Activated CD4-positive, alpha-beta memory T cell treated with anti-CD3 and anti-CD28 coated beads for 36 hours (primary cell): ENCODE measurements around the gene LRRTM2. TPM values are rescaled to one million over a fixed set of nuclear protein-coding genes. Genes with fewer than 3 reads are reported as not detected.
A peak's percentile ranks its signal among the peaks of the same experiment; 100 is the strongest.

ENCODE experiments used
- CTCF ChIA-PET: fragments of 350-600 bp; sonication (Branson Sonifier 250); formaldehyde crosslinking; loops from one replicate; lab custom pipeline; 2021; ENCODE audit warnings: antibody characterized with exemption, inconsistent platforms; lab: Charles Lee
- POLR2A ChIA-PET: fragments of 350-600 bp; sonication (Branson Sonifier 250); formaldehyde crosslinking; loops from one replicate; lab custom pipeline; 2021; ENCODE audit warnings: antibody characterized with exemption; lab: Charles Lee
- DNase-seq: peaks from one replicate; pipeline ENCODE4 v3.0.0-alpha.2; 2020
- H3K27ac Mint-ChIP-seq: one replicate; pipeline ENCODE4 v1.8.0; 2021; ENCODE audit warnings: mixed read lengths
- H3K27me3 Mint-ChIP-seq: one replicate; pipeline ENCODE4 v1.8.0; 2021; ENCODE audit warnings: mixed read lengths
- H3K36me3 Mint-ChIP-seq: one replicate; pipeline ENCODE4 v1.8.0; 2021; ENCODE audit warnings: mixed read lengths
- H3K4me1 Mint-ChIP-seq: one replicate; pipeline ENCODE4 v1.8.0; 2021; ENCODE audit warnings: low read depth, mixed read lengths
- H3K4me3 Mint-ChIP-seq: one replicate; pipeline ENCODE4 v1.8.0; 2021; ENCODE audit warnings: mild to moderate bottlenecking, mixed read lengths
- H3K9me3 Mint-ChIP-seq: one replicate; pipeline ENCODE4 v1.8.0; 2021; ENCODE audit warnings: mixed read lengths
- intact Hi-C: fragments of 100-400 bp; cut with micrococcal nuclease; formaldehyde crosslinking; loops from one replicate; pipeline ENCODE4 v1.15.1; 2023
- total RNA-seq, 2 experiments: library from RNA; stranded (reverse); gene quantifications; one replicate each; pipeline ENCODE4 v1.2.3, GENCODE V29; 2021

Gene LRRTM2
- total RNA-seq, 2 experiments from 2014 or later = 0.07 TPM; not detected in 1

DNA sequence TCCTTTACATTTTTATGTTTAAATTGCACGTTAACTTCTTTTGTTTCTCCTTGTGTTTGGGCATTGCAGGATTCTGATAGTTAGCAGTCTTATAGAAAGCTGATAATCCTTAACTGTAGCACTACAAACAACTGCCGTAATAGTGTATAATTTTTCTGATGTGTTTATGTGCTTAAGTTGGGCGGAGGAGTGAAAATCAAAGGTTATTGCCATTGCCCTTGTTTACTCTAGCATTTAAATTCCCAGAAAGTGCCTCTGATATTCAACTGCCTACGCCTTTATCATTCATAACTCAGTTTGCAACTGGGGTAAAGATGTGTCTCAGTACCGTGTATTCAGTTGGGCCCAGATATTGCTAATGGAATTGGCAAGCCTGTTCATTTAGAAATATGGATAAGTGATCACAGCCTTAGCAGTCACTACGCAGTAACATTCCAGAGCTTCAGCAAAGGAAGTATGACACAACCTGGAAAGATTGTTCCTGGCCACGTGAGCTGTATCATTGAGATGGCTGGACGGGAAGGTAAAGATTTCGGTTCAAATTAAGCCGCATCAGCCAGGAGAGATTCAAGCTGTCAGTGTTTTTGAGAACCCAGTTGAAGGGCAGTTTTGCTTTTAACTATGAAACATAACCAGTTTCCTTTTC, 28.1 kb upstream of the LRRTM2 start:
- Mint-ChIP-seq H3K36me3 (peaks cover 15% of the 10 kb centered on the region), H3K27ac (no peak overlapping the region), H3K27me3 (peaks cover 2% of the 10 kb centered on the region), H3K4me1 (peaks cover 10% of the 10 kb centered on the region), H3K4me3 (no peak overlapping the region), H3K9me3 (no peaks in the 10 kb centered on the region)
- POLR2A ChIA-PET = no interaction called here
- intact Hi-C loops = no loop called here
- CTCF ChIA-PET = no interaction called here
- no peak for DNase-seq

DNA sequence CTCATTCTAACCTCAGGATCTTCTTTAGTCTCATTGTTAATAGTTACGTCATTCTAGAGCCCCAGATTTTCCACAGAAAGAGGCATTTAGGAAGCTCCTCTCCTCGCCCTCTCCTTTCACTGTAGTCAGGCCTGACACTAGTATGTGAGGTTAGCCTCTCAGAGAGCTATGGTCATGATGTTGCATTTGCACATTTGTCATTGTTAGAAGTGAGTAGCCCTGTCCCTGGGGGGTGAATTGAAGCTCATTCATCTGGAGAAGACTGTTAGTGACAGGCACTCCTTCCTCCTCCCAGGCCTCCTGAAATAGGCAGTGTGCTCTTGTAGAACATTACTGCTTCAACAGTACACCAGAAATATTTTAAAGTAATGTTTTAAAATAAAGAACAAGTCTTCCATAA, 26.6 kb upstream of the LRRTM2 start:
- H3K27me3 Mint-ChIP-seq = peaks cover 2% of the 10 kb centered on the region

DNA sequence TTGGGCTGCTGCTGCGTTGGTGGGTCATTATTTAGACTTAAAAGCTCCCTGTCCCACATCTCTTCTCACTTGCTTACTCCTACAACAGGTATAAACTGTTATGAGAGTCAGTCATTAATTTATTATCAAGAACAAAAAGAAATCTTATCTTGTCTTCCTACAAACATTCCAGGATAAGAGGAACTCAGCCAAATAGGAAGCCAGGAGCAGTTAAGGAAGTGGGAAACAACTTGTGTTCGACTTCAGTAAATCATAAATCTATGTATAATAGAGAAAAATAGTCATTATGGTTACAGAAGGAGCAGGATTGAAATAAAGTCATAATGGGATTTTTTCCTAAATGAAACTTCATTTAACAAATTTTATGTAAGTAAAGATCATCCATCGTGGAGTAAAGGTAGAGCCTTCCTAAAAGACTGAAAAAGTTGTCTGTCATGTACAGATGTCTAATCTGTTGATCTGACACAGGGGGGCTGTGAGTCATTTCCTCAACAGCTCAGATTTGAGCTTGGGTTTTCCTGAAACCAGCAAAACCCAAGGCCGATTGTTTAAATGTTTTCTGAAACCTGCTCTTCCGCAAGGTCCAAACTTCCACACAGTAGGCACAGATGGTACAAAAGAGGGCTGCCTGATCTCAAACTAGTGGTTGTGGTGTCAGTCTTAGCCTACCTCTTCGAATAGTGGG, 25.3 kb upstream of the LRRTM2 start:
- H3K27me3 Mint-ChIP-seq = peaks cover 2% of the 10 kb centered on the region
- DNase-seq = peak; percentile 33
- H3K36me3 Mint-ChIP-seq = peaks cover 15% of the 10 kb centered on the region
- intact Hi-C loops = no loop called here
- no peak overlapping the region for H3K4me3 Mint-ChIP-seq
- H3K27ac Mint-ChIP-seq = no peak overlapping the region
- POLR2A ChIA-PET = no interaction called here
- no peaks in the 10 kb centered on the region for H3K9me3 Mint-ChIP-seq
- CTCF ChIA-PET = no interaction called here
- peaks cover 10% of the 10 kb centered on the region for H3K4me1 Mint-ChIP-seq

More for the DNA sequence above, 26.6 kb upstream of the LRRTM2 start:
- intact Hi-C loops = no loop called here
- Mint-ChIP-seq H3K27ac (no peak overlapping the region), H3K9me3 (no peaks in the 10 kb centered on the region), H3K4me3 (no peak overlapping the region), H3K36me3 (peaks cover 15% of the 10 kb centered on the region), H3K4me1 (peaks cover 10% of the 10 kb centered on the region)
- ChIA-PET POLR2A (no interaction called here), CTCF (no interaction called here)
- no peak for DNase-seq

DNA sequence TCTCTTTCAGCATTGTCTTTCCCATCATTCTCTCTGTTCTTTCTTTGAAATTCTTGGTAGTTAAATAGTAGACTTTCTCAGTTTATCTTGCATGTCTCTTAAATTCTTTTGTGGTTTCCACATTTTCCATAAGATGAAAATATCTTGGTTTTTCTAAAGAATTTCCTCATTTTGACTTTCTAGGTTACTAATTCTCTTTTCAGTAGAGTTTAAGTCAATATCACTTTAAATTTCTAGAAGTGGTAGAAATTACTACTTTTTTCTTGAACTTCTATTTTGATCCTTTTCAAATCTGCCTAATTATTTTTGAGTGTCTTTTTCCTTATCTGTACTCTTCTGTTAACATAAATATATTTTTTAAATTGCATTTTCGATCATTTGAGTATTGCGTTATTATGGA, 23.6 kb upstream of the LRRTM2 start:
- no peak for DNase-seq
- no peak overlapping the region for H3K4me3 Mint-ChIP-seq
- POLR2A ChIA-PET = no interaction called here
- peaks cover 11% of the 10 kb centered on the region for H3K36me3 Mint-ChIP-seq
- intact Hi-C loops = no loop called here
- no peaks in the 10 kb centered on the region for H3K9me3 Mint-ChIP-seq
- no peak overlapping the region for H3K27ac Mint-ChIP-seq
- CTCF ChIA-PET = no interaction called here
- H3K27me3 Mint-ChIP-seq = peaks cover 2% of the 10 kb centered on the region
- peaks cover 10% of the 10 kb centered on the region for H3K4me1 Mint-ChIP-seq

DNA sequence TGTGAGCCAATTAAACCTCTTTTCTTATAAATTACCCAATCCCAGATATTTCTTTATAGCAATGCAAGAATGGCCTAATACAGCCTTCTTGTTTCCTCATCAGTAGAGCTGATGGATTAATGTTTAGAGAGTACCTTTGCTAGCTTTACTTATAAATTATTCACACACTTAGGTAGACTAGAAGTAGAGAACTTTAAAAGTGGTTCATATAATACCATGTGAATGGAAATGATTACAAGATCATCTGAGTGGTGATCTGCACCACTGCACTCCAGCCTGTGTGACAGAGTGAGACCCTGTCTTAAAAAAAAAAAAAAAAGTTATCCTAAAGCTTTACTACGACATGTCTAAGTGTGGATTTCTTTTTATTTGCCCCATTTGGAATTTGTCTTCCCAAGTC, 23.2 kb upstream of the LRRTM2 start:
- H3K36me3 Mint-ChIP-seq = peaks cover 9% of the 10 kb centered on the region
- H3K9me3 Mint-ChIP-seq = no peaks in the 10 kb centered on the region
- CTCF ChIA-PET = no interaction called here
- peaks cover 2% of the 10 kb centered on the region for H3K27me3 Mint-ChIP-seq
- H3K27ac Mint-ChIP-seq = no peak overlapping the region
- intact Hi-C loops = no loop called here
- no peak for DNase-seq
- H3K4me1 Mint-ChIP-seq = peaks cover 10% of the 10 kb centered on the region
- POLR2A ChIA-PET = no interaction called here
- no peak overlapping the region for H3K4me3 Mint-ChIP-seq

DNA sequence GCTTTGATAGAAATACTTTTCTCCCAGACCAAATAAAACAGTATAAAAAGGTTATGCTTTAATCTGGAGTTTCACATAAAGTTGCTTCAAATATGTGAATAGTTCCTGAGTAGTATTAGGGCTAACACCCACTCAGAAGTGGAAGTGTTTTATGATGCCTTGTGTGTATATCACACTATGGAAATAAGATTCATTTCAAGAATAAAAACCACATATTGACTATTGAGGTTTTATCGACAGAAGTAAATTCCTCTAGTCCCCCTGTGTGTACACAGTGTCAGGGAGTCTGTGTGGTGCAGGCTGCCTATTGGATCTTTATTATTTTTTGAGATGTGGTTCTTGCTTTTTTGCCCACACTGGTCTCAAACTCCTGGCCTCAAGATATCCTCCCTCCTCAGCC, 20.8 kb upstream of the LRRTM2 start:
- Mint-ChIP-seq H3K9me3 (peaks cover 3% of the 10 kb centered on the region), H3K4me1 (peaks cover 8% of the 10 kb centered on the region), H3K27ac (no peak overlapping the region), H3K4me3 (no peak overlapping the region), H3K27me3 (no peaks in the 10 kb centered on the region), H3K36me3 (peaks cover 10% of the 10 kb centered on the region)
- POLR2A ChIA-PET = no interaction called here
- no peak for DNase-seq
- intact Hi-C loops = no loop called here
- CTCF ChIA-PET = no interaction called here

DNA sequence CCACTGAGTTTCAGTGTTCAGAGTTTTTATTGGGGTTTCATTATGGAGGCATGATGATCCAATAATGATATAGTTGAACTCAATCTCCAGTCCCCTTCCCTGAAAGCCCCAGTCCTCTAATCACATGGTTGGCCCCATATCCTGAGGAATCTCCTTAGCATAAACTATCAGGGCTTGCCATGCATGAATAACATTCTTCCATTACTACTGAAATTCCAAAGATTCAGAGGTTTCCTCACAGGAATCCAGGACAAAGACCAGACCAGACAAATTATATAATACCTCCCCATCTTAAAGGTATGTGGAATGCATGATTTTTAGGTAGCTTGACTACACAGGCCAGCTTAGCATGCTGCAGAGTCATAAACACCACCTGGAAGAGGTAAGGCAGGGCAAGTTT, 15.5 kb upstream of the LRRTM2 start:
- H3K9me3 Mint-ChIP-seq = peaks cover 14% of the 10 kb centered on the region
- no peaks in the 10 kb centered on the region for H3K27me3 Mint-ChIP-seq
- POLR2A ChIA-PET = no interaction called here
- H3K4me1 Mint-ChIP-seq = no peaks in the 10 kb centered on the region
- DNase-seq = no peak
- peaks cover 31% of the 10 kb centered on the region for H3K36me3 Mint-ChIP-seq
- no peak overlapping the region for H3K4me3 Mint-ChIP-seq
- intact Hi-C loops = no loop called here
- CTCF ChIA-PET = no interaction called here
- H3K27ac Mint-ChIP-seq = no peak overlapping the region

DNA sequence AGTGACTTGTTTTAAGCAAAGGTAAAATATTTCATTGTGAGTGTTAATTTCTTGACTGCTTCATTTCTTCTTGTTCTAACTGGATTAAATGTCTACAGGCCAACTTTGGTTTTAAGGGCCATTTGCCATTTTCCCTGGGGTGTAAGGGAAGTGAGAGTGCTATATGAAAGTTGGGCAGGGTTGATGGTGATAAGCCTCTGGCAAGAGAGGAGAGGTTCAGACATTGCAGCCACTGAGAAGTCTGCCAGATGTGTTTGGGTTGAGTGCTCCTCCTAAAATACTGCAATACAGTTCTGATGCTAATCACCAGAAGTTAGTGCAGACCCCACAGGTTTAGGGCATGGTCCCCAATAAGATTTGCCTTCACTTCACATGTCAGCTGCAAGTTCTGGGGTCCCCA, 14.9 kb upstream of the LRRTM2 start:
- H3K36me3 Mint-ChIP-seq = peaks cover 31% of the 10 kb centered on the region
- DNase-seq = no peak
- ChIA-PET POLR2A (no interaction called here), CTCF (no interaction called here)
- H3K9me3 Mint-ChIP-seq = peaks cover 14% of the 10 kb centered on the region
- no peaks in the 10 kb centered on the region for H3K27me3 Mint-ChIP-seq
- H3K4me1 Mint-ChIP-seq = no peaks in the 10 kb centered on the region
- no peak overlapping the region for H3K4me3 Mint-ChIP-seq
- H3K27ac Mint-ChIP-seq = no peak overlapping the region
- intact Hi-C loops = no loop called here

DNA sequence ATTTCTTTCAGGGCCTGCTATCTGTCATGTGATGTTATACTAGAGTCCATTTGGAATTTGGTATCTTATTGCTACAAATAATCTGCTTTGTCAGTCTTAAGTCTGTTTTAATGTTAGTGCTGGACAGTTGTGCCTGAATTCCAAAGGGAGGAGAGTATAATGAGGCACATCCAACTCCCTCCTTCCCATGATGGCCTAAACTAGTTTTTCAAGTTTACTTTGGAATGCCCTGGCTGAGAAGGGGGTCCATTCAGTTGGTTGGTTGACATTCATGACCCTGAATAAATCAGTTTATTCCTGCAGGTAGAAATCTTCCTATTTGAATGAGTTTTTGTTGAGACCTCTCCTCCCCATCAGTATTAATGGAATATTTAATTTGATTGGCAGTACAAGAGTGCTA, 9.4 kb upstream of the LRRTM2 start:
- Mint-ChIP-seq H3K27me3 (peaks cover 4% of the 10 kb centered on the region), H3K4me3 (no peak overlapping the region), H3K4me1 (no peaks in the 10 kb centered on the region), H3K36me3 (peaks cover 12% of the 10 kb centered on the region), H3K9me3 (no peaks in the 10 kb centered on the region), H3K27ac (no peak overlapping the region)
- DNase-seq = no peak
- POLR2A ChIA-PET = no interaction called here
- CTCF ChIA-PET = no interaction called here
- intact Hi-C loops = no loop called here

DNA sequence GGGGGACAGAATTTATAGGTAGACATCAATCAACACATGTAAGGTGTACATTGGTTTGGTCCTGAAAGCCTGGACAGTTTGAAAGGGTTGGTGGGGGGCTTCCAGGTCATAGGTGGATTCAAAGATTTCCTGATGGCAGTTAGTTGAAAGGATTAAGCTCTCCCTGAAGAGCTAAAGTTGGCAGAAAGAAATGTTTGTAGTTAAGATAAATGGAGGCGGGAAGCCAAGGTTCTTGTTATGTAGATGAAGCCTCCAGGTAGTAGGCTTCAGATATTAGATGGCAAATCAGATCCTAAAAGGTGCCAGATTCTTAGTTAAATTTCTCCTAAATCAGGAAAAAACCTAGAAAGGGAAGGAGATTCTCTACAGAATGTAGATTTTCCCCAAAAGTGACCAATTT, 9.0 kb upstream of the LRRTM2 start:
- Mint-ChIP-seq H3K4me1 (no peaks in the 10 kb centered on the region), H3K4me3 (no peak overlapping the region), H3K27me3 (peaks cover 4% of the 10 kb centered on the region), H3K27ac (no peak overlapping the region), H3K36me3 (peaks cover 11% of the 10 kb centered on the region), H3K9me3 (no peaks in the 10 kb centered on the region)
- CTCF ChIA-PET = no interaction called here
- intact Hi-C loops = no loop called here
- no peak for DNase-seq
- POLR2A ChIA-PET = no interaction called here

DNA sequence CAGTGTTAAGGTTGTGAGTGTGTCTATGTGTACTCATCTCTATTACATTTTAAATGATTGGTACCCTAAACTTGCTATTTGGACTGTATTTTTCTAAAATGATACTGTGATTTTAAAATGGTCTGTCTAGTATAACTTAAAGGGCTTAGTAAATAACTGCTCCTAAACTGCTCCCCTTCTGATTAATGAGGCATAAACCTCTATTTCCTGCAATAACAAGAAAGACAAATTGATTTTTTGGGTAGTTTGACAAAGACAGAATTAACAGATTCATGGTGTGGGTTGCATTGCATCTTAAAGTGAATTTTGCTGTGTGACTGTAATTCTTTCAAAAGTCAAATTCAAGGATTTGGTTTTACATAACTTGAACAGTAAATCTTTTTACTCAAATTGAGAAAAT, 8.1 kb upstream of the LRRTM2 start:
- Mint-ChIP-seq H3K27me3 (peaks cover 4% of the 10 kb centered on the region), H3K27ac (no peak overlapping the region), H3K36me3 (peaks cover 8% of the 10 kb centered on the region), H3K9me3 (no peaks in the 10 kb centered on the region), H3K4me1 (no peaks in the 10 kb centered on the region), H3K4me3 (no peak overlapping the region)
- ChIA-PET CTCF (no interaction called here), POLR2A (no interaction called here)
- intact Hi-C loops = no loop called here
- no peak for DNase-seq

DNA sequence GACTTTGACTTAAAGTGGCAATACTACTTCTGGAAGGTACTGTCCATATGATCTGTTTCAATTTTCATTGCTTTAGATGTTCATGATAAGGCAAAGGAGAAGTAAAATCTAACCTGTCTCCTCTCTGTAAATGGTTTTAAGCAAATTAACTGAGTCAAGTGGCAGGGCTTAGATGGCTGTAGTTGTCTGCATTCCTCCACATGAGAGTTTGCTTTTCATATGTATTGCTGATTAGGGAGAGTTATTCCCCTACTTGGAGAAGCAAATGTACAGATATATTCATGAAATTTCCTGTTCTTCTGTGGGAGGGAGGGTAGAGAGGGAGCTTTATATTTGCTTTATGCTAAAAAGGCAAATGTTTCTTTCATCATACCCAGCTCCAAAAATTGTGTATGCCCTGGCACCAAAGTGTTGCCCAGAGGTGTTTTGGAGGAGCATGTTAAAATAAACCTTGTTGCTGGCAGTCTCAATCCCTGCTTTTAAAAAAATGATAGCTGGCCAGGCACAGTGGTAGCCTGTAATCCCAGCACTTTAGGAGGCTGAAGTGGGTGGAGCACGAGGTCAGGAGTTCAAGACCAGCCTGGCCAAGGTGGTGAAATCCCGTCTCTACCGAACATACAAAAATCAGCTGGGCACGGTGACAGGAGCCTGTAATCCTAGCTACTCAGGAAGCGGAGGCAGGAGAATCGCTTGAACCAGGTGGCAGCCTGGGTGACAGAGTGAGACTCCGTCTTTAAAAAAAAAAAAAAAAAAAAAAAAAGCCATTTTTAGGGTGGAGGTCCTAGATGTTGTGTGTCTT, 3.5 kb upstream of the LRRTM2 start:
- Mint-ChIP-seq H3K9me3 (no peaks in the 10 kb centered on the region), H3K4me3 (no peak overlapping the region), H3K4me1 (no peaks in the 10 kb centered on the region), H3K27me3 (peaks cover 4% of the 10 kb centered on the region), H3K36me3 (no peaks in the 10 kb centered on the region), H3K27ac (no peak overlapping the region)
- CTCF ChIA-PET = no interaction called here
- POLR2A ChIA-PET = no interaction called here
- intact Hi-C loops = no loop called here
- DNase-seq = no peak
